NCI-H1694 treated with DMSO at 0.1 percent for 48 hours (cell line): ENCODE measurements around the gene HCFC2.
A peak's percentile ranks its signal among the peaks of the same experiment; 100 is the strongest.
"Not testable (repeated sequence)": the region's sequence is repeated elsewhere in the genome, so short reads cannot be mapped to it uniquely, and the experiment has no call there.

Source experiments
- DNase-seq: peaks from one replicate; lab custom pipeline; 2025; lab: John Stamatoyannopoulos, UW

The HCFC2 gene

GRCh38 chr12:104064031-104064841 lies at the start of gene HCFC2:
TSS of gene HCFC2 (plus strand) at chr12:104064531. CDS start at chr12:104064561, 30 bp downstream.
- DNase-seq = peak; percentile 51

DNA sequence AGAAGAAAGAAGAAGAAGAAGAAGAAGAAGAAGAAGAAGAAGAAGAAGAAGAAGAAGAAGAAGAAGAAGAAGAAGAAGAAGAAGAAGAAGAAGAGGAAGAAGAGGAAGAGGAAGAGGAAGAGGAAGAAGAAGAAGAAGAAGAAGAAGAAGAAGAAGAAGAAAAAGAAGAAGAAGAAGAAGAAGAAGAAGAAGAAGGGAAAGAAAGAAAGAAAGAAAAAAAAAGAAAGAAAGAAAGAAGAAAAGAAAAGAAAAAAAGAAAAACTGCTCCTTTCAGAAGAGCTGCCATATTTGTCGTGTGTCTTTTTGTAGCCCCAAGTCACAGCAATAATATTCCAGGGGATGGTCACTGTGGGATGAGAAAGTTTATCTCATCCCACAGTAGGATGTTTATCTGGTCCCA lies 42.5 kb upstream of the HCFC2 start:
- DNase-seq = not testable (repeated sequence)

DNA sequence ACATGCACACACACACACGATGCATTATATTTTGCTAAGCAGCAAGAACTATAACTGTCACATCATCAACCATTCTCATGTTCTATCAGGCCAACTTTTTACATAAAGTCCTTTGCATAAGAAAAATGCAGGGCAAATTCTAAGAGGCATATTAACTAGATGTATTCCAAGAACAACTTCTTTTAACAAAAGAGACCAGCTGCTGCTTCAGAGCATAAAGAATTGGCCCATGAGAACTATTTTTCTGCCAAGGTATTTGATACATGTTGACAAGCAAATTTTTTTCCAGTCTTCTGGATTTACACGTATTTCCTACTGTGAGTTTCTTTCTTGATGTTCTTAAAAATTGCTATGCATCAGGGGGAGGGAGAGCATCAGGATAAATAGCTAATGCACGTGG lies 41.5 kb upstream of the HCFC2 start:
- no peak for DNase-seq

DNA sequence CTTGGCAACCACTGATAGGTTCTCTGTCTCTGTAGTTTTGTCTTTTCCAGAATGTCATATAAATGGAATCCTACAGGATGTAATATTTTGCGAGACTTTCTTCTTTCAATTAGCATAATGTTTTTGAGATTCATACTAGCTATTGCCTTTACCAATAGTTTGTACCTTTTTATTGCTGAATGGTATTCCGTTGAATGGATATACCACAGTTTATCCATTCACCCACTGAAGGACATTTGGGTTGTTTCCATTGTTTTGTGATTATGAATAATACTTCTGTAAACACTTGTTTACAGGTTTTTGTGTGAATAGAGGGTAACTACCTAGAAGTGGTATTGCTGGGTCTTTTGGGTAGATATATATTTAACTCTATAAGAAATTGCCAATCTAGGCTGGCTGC lies 40.6 kb upstream of the HCFC2 start:
- no peak for DNase-seq

DNA sequence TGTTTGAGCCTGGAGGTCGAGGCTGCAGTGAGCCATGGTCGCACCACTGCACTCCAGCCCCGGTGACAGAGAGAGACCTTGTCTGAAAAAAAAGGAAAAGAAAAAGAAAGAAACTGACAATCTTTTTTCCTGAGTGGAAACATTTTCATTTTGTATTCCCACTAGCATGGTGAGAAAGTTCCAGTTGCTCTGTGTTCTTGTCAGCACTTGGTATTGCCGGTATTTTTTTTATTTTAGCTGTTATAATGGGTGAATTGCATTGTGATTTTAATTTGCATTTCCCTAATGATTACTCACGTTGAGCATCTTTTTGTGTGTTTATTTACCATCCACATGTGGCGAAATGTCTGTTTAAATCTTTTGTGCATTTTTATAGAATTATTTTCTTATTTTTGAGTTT lies 40.0 kb upstream of the HCFC2 start:
- no peak for DNase-seq

DNA sequence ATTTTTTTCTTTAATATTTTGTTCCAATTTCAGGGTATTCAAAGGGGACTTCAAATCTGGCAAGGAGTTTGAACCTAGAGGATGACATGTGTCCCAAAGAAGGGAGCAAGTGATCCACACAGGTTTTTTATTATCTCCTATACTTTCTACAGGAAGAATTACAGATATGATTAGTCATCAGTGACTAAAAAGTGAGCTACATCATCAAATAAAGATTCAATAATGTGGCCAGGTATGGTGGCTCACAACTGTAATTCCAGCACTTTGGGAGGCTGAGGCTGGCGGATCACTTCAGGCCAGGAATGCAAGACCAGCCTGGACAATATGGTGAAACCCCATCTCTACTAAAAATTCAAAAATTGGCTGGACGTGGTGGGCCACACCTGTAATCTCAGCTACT lies 38.6 kb upstream of the HCFC2 start:
- DNase-seq = no peak

- no peak for DNase-seq
These were observed 37.3 kb upstream of the HCFC2 start for GRCh38 chr12:104026841-104027599.

DNA sequence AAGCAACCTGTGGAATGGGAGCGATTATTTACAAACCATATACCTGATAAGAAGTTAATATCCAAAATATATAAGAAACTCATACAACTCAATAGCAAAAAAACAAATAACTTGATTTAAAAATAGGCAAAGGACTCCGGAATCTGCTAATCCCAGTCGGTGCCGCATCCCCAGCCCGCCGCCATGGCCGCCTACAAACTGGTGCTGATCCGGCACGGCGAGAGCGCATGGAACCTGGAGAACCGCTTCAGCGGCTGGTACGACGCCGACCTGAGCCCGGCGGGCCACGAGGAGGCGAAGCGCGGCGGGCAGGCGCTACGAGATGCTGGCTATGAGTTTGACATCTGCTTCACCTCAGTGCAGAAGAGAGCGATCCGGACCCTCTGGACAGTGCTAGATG lies 33.7 kb upstream of the HCFC2 start:
- DNase-seq = not testable (repeated sequence)

DNA sequence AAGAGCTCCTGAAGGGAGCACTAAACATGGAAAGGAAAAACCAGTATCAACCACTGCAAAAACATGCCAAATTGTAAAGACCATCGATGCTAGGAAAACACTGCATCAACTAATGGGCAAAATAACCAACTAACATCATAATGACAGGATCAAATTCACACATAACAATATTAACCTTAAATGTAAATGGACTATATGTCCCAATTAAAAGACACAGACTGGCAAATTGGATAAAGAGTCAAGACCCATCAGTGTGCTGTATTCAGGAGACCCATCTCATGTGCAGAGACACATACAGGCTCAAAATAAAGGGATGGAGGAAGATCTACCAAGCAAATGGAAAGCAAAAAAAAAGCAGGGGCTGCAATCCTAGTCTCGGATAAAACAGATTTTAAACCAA lies 28.2 kb upstream of the HCFC2 start:
- not testable (repeated sequence) for DNase-seq

DNA sequence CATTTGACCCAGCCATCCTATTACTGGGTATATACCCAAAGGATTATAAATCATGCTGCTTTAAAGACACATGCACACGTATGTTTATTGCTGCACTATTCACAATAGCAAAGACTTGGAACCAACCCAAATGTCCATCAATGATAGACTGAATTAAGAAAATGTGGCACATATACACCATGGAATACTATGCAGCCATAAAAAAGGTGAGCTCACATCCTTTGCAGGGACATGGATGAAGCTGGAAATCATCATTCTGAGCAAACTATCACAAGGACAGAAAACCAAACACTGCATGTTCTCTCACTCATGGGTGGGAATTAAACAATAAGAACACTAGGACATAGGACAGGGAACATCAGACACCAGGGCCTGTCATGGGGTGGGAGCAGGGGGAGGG lies 24.6 kb upstream of the HCFC2 start:
- DNase-seq = not testable (repeated sequence)

DNA sequence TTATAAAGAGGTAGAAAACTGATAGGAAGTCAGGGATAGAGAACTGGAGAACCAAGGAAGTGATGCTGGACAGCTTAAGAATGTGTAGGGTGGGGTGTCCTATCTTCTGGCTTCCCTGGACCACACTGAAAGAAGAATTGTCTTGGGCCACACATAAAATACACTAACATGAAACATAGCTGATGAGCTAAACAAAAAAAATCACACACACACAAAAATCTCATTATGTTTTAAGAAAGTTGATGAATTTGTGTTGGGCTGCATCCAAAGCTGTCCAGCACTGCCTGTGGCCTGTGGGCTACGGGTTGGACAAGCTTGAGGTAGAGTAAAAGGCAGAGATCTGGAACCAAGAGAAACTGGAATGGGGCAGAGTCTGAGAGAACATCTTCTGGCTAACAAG lies 21.8 kb upstream of the HCFC2 start:
- no peak for DNase-seq

GRCh38 chr12:104044158-104044557 lies 20.2 kb upstream of the HCFC2 start:
- no peak for DNase-seq

GRCh38 chr12:104046306-104046705 lies 18.0 kb upstream of the HCFC2 start:
- no peak for DNase-seq

- no peak for DNase-seq
These were observed 16.2 kb upstream of the HCFC2 start for GRCh38 chr12:104048162-104048561.

DNA sequence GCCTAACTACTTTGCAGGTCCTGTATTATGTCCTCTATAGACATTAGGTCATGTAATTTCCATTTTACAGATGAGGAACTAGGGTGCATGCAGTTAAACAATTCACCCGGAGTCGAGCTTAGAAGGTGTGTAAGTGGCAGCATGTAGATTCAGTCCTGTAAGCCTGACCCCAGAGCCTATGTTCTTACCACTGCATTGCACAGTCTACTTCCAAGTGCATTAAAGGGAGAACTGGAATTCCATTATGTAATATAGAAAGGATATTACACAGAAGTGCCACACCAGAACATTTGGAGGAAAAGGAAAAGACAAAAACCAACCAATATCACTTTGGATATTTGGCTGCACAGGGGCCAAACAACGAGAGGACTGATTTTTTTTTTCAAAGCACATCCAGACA lies 15.5 kb upstream of the HCFC2 start:
- DNase-seq = no peak

- DNase-seq = no peak
These were observed 14.9 kb upstream of the HCFC2 start for GRCh38 chr12:104049278-104049902.

- no peak for DNase-seq
These were observed 14.4 kb upstream of the HCFC2 start, which contains the start of gene GLT8D2 for GRCh38 chr12:104049903-104050356. TSS of gene GLT8D2 (minus strand) at chr12:104050187. CDS start at chr12:104019648, 30,539 bp downstream.

DNA sequence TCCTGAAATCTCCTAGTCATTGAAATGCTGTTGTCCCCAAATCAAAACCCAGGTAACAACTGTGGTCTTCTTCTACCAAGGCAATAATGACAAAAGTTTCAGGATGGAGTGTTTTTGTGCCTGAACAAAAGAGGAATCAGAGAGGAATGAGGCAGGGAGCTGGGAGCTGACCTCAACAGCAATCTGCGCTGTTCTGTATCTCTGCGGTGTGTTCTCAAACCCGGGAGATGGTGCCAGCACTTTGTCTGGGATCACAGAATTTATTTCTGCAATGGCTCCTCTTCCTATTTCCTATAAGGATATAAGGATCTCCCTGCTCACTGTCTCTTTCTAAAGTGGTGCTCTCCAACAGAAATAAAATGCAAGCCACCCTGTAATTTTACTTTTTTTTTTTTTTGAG lies 13.9 kb upstream of the HCFC2 start:
- DNase-seq = no peak

DNA sequence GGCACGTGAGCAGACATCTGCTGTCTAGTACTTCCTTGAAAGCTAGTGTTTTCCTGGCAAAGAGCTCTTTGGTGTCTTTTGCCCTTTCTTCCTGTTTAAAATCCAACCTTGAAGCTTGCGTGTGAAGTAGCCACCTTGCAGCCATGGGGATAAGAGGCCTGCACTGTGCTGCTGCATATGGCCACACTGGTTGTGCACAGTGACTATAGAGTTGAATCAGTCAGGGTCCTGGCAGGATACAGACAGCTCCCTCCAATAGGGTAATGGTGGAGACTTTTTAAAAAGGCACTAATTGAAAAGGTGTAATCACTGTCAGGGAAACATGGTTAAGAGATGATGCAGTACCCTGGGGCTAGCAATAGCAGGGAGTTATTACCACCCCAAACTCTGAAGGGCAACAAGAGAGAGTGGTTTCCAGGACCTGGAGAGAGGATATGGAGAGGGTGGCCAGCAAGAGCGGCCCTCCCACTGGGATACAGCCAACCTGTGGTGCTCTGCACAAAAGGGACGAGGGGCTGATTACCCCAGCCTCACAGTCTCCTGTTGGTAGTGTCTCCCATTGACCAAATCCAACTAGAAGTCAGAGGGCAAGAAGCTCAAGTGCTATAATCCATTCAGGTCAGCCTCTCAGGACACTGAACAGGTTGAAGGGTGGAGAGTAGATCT lies 9.5 kb upstream of the HCFC2 start:
- no peak for DNase-seq

DNA sequence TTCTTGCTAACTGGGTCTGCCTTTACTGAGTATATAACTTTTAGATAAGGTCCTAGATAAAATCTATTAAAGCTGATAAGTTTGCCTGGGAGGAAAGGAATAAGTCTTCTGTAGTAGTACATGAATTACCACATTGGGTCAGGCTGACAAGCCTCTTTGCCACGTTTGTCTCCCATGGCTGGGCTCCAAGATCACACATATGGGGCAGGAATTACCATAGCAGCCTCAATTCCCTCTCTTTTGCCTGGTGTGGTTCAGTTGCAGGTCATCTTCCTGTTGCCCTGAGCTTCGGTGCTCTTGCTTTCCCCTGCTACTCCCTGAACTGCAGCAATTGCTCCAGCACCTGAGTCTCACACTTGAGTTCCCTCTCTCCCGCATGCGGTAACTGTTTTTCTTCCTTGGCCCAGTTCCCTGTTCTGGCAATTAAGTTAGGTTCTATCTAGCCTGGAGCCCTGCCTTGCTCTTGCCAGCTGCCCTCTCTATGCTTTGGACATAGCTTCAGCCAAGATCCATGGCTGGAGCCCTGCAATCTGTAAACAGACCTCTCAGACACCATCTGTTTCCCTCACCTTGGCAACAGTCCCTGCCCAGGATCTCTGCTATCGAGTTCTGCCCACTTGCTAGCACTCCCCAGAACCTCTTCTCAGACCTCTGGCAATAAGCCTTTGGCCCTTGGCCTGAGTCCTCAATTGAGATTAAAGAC lies 8.5 kb upstream of the HCFC2 start:
- DNase-seq = peak; percentile 79

DNA sequence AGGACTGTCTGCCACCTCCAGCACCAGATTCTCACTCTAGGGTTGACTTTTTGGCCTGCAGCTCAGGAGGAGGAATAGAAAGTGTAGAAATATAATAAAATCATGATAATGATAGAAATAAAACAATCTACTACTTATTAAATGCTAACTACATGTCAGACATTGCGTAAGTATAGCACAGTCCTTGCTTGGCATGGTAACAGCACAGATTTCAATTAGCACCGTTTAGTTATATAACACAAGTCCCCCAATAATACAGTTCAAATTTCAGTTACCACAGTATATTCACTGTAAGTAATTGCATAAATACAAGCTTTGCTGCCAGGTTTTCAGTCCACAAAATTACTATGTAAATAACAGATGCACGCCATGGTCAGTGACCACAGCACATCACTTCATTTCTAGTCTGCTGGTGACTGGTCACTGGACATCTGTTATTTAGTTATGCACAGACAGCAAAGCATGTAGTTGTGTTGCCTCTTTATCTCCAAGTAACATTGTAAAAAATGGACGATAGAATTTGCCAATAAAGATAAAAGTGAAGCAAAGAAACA lies 7.8 kb upstream of the HCFC2 start:
- DNase-seq = peak; percentile 57
